ENCODE results near the gene TBCB.
A peak's percentile ranks its signal among the peaks of the same experiment; 100 is the strongest.

TBCB gene

DNA sequence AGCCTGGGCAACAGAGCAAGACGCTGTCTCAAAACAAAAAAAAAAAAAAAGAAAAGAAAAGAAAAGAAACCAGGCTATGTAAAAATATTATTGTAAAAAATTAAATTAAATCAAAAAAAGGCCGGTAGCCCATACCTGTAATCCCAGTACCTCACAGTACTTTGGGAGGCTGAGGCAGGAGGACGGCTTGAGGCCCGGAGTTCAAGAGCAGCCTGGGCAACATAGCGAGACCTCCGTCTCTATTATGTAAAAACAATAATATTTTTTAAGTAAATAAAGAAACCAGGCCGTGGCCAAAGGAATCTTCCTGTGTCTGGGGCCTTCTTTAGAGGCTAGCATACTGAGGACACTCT, 23.8 kb downstream of the TBCB start:
- peaks cover 13% of the 10 kb centered on the region for H3K36me3 ChIP-seq (ENCODE audit: control insufficient read depth, insufficient read depth, low read length)
- peaks cover 5% of the 10 kb centered on the region; the same call in 1 of the 2 replicates for H3K4me1 ChIP-seq (ENCODE audit: control insufficient read depth, insufficient read depth, low read length)
- H3K27ac ChIP-seq (ENCODE audit: low read depth, low read length), result peak overlapping the region; percentile 96
- H3K9me3 ChIP-seq (ENCODE audit: control insufficient read depth, insufficient read depth, low read length), result no peaks in the 10 kb centered on the region
- no peaks in the 10 kb centered on the region for H3K27me3 ChIP-seq (ENCODE audit: control insufficient read depth, insufficient read depth, low read length)
- H3K9ac ChIP-seq (ENCODE audit: low read depth, low read length), result no peak overlapping the region
- peak overlapping the region; percentile 99 for H3K4me3 ChIP-seq (ENCODE audit: low read depth, low read length)

DNA sequence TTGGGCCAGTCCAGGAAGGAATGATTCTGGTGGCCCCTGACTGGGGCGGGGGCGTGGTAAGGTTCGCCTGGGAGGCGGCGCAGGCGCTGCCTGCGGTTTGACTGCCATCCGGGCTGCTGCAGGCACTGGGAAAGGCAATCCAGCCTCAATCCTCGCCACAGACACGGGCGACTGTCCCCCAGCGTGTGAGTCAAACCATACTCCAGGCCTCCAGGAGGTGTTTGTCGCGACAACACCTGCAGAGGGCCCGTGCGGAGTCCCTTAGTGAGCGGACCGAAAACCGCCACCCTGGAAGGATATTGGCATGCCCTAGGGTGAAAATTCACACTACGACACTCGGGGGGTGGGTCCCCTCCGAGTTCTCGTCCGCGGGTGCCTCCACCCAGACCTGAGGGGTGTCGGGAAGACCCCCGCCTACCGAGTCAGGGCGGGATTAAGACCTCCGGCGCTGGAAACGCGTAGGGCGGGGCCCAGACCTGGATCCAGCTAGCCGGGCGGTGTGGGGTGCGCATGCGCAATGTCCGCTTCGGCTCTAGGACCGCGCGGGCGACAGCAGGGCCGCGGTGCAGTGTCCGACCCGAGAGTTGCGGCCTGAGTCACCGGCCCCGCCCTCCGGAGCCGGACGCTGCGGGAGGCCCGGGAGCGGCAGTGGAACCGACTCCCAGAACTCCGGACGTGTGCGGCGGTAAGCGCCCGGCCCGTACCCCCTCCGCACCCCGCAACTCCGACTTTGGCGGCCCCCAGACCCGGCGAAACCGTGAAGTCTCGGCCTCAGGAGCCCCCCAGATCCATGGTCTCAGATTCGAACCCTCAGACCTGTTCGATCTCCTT, 24.4 kb downstream of the TBCB start, which contains the start of gene CAPNS1:
Gene CAPNS1, plus strand, starts transcription at position 594 of the 831 bp plus-strand sequence. CDS start 946 bp downstream, outside the sequence.
- Histone ChIP-seq H3K27me3 (ENCODE audit: control insufficient read depth, insufficient read depth, low read length) (no peaks in the 10 kb centered on the region), H3K9ac (ENCODE audit: low read depth, low read length) (peak within 1 kb of the TSS; percentile 88), H3K4me1 (ENCODE audit: control insufficient read depth, insufficient read depth, low read length) (peaks cover 5% of the 10 kb centered on the region; the same call in 1 of the 2 replicates), H3K27ac (ENCODE audit: low read depth, low read length) (peak within 1 kb of the TSS; percentile 96), H3K4me3 (ENCODE audit: low read depth, low read length) (peak within 1 kb of the TSS; percentile 99), H3K36me3 (ENCODE audit: control insufficient read depth, insufficient read depth, low read length) (peaks cover 19% of the 10 kb centered on the region), H3K9me3 (ENCODE audit: control insufficient read depth, insufficient read depth, low read length) (no peaks in the 10 kb centered on the region)

DNA sequence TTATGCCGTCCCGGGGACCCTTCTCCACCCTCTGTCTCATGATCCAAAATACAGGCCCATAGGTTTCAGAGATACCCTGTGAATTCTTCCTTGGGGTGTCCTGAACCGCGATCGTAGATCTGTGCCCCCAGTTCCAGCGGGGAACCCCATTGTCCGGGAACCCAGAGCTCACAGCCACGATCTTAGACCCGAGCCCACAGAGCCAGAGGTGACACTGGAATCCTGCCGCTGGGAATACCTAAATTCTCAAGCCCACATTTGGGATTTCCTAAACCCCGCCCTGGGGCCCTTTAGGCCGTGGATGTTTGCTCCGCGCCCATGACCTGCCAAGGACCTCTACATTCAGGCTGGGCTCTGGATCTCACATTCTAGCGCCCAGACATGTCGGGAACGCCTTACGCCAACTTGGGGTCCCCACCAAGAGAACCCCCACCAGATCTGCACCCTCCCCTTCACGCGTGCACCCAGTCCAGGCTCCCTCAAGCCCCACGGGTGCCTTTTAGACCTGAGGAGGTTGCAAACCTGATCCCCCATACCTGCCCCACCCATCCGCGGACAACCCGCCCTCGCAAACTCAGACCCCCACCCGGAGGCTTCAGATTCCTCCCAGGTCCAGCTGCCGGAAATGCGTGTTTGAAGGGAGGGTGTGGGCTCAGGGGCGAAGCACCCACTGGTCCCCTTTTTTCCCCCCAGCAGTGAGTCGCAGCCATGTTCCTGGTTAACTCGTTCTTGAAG, 25.2 kb downstream of the TBCB start:
- Histone ChIP-seq H3K36me3 (ENCODE audit: control insufficient read depth, insufficient read depth, low read length) (peaks cover 26% of the 10 kb centered on the region), H3K27ac (ENCODE audit: low read depth, low read length) (peak overlapping the region; percentile 96), H3K4me1 (ENCODE audit: control insufficient read depth, insufficient read depth, low read length) (peaks cover 5% of the 10 kb centered on the region; the same call in 1 of the 2 replicates), H3K4me3 (ENCODE audit: low read depth, low read length) (peak overlapping the region; percentile 99), H3K9me3 (ENCODE audit: control insufficient read depth, insufficient read depth, low read length) (no peaks in the 10 kb centered on the region), H3K9ac (ENCODE audit: low read depth, low read length) (peak overlapping the region; percentile 88), H3K27me3 (ENCODE audit: control insufficient read depth, insufficient read depth, low read length) (no peaks in the 10 kb centered on the region)

DNA sequence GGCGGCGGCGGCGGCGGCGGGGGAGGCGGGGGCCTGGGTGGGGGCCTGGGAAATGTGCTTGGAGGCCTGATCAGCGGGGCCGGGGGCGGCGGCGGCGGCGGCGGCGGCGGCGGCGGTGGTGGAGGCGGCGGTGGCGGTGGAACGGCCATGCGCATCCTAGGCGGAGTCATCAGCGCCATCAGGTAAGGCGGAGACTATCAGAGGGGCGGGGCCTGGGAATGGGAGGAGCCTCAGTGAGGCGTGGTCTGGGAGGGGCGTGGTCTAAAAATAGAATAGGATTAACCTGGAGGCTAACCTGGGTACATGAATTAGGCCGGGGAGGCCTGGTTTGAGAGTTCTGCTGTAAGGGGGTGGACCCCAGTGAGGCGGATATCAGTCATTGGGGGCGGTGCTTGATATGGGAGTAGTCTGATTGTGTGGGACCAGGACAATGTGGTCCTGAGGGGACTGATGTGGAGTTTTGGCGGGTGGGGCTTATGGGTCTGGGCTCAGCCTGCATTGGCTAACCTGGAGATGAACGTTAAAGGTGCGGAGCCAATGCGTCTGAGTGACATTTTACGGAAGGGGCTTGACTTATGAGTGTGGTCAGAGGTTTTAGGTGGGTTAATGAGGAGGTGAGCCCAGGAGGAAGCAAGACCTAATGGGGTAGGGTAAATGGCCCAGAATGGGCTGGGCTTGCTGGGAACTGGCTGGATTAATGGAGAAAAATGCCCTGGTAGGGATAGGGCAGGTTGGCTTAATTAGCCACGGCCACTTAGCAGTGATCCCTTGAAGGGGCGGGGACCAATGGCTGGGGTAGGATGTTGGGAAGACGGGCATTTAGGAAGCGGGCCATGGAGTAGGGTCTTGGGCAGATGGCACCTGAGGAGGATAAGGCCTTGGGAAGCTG, 26.0 kb downstream of the TBCB start:
- peaks cover 34% of the 10 kb centered on the region for H3K36me3 ChIP-seq (ENCODE audit: control insufficient read depth, insufficient read depth, low read length)
- no peaks in the 10 kb centered on the region for H3K27me3 ChIP-seq (ENCODE audit: control insufficient read depth, insufficient read depth, low read length)
- peak overlapping the region; percentile 99 for H3K4me3 ChIP-seq (ENCODE audit: low read depth, low read length)
- H3K4me1 ChIP-seq (ENCODE audit: control insufficient read depth, insufficient read depth, low read length), result peaks cover 5% of the 10 kb centered on the region; the same call in 1 of the 2 replicates
- H3K27ac ChIP-seq (ENCODE audit: low read depth, low read length), result peak overlapping the region; percentile 96
- no peaks in the 10 kb centered on the region for H3K9me3 ChIP-seq (ENCODE audit: control insufficient read depth, insufficient read depth, low read length)
- H3K9ac ChIP-seq (ENCODE audit: low read depth, low read length), result no peak overlapping the region

DNA sequence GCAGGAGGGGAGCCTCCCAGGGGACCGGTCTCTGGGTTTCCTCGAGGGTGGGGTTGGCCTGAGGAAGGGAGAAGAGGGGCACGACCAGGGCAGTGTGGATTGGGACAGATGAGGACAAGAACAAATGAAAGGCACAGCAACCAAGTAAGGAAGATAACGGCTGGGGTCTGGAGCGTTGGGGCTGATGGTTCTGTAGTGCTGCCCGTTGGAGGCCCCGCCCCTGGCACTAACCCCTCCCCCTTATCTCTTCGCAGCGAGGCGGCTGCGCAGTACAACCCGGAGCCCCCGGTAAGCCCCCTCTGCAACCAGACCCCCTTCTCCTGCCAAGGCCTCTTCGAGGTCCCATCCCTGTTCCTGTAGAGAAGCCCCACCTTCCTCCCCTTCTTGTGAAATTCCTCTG, 26.8 kb downstream of the TBCB start:
- Histone ChIP-seq H3K4me1 (ENCODE audit: control insufficient read depth, insufficient read depth, low read length) (peaks cover 5% of the 10 kb centered on the region; the same call in 1 of the 2 replicates), H3K27ac (ENCODE audit: low read depth, low read length) (no peak overlapping the region), H3K27me3 (ENCODE audit: control insufficient read depth, insufficient read depth, low read length) (no peaks in the 10 kb centered on the region), H3K9ac (ENCODE audit: low read depth, low read length) (no peak overlapping the region), H3K36me3 (ENCODE audit: control insufficient read depth, insufficient read depth, low read length) (peaks cover 41% of the 10 kb centered on the region), H3K4me3 (ENCODE audit: low read depth, low read length) (peak overlapping the region; percentile 59; the same call in 1 of the 2 replicates), H3K9me3 (ENCODE audit: control insufficient read depth, insufficient read depth, low read length) (no peaks in the 10 kb centered on the region)

DNA sequence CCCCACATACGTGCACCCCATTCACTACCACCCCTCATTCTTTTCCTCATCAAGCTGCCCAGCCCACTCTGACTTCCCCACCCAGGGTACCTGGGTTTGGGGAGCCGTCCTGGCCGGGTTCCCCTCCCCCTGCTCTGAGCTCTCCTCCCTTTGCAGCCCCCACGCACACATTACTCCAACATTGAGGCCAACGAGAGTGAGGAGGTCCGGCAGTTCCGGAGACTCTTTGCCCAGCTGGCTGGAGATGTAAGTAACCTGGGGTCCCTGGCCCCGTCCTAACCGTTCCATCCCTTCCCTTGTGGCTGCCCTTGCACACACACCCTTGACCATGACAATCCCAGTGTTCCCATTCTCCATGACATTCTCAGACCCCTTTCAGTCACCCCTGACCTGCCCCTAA, 27.2 kb downstream of the TBCB start:
- no peaks in the 10 kb centered on the region for H3K9me3 ChIP-seq (ENCODE audit: control insufficient read depth, insufficient read depth, low read length)
- peaks cover 44% of the 10 kb centered on the region for H3K36me3 ChIP-seq (ENCODE audit: control insufficient read depth, insufficient read depth, low read length)

DNA sequence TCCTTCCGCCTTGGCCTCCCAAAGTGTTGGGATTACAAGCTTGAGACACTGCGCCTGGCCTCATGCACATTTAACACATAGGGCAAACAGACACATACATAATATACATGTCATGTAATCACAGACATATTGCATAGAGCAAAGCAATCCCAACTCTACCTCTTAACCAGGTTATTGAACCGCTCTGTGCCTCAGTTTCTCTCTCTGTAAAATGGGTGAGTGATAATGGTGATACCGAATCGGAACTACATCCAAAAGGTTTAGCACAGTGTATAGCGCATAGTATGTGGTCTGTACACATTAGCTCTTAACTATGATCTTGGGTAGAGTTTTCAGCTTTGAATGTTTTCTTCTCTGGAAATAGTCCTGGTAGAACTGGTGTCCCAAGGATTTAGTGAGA, 29.4 kb downstream of the TBCB start:
- Histone ChIP-seq H3K27me3 (ENCODE audit: control insufficient read depth, insufficient read depth, low read length) (no peaks in the 10 kb centered on the region), H3K27ac (ENCODE audit: low read depth, low read length) (no peak overlapping the region), H3K36me3 (ENCODE audit: control insufficient read depth, insufficient read depth, low read length) (peaks cover 62% of the 10 kb centered on the region)

More for the DNA sequence above, 27.2 kb downstream of the TBCB start:
- Histone ChIP-seq H3K27me3 (ENCODE audit: control insufficient read depth, insufficient read depth, low read length) (no peaks in the 10 kb centered on the region), H3K4me3 (ENCODE audit: low read depth, low read length) (no peak overlapping the region), H3K9ac (ENCODE audit: low read depth, low read length) (no peak overlapping the region), H3K4me1 (ENCODE audit: control insufficient read depth, insufficient read depth, low read length) (peaks cover 5% of the 10 kb centered on the region; the same call in 1 of the 2 replicates), H3K27ac (ENCODE audit: low read depth, low read length) (no peak overlapping the region)

DNA sequence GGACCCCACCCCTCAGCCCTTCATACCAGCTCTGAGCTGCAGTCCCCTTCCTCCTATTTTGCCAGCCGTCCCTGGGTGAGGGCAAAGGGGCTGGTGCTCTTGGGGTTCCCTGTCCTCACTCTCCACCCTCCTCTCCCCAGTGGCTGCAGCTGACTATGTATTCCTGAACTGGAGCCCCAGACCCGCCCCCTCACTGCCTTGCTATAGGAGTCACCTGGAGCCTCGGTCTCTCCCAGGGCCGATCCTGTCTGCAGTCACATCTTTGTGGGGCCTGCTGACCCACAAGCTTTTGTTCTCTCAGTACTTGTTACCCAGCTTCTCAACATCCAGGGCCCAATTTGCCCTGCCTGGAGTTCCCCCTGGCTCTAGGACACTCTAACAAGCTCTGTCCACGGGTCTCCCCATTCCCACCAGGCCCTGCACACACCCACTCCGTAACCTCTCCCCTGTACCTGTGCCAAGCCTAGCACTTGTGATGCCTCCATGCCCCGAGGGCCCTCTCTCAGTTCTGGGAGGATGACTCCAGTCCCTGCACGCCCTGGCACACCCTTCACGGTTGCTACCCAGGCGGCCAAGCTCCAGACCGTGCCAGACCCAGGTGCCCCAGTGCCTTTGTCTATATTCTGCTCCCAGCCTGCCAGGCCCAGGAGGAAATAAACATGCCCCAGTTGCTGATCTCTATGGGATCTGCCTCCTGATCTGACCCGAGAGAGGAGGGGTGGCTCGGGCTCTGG, 34.6 kb downstream of the TBCB start:
- no peaks in the 10 kb centered on the region for H3K9me3 ChIP-seq (ENCODE audit: control insufficient read depth, insufficient read depth, low read length)
- no peak overlapping the region for H3K9ac ChIP-seq (ENCODE audit: low read depth, low read length)
- H3K36me3 ChIP-seq (ENCODE audit: control insufficient read depth, insufficient read depth, low read length), result peaks cover 68% of the 10 kb centered on the region
- no peak overlapping the region for H3K4me3 ChIP-seq (ENCODE audit: low read depth, low read length)
- H3K27me3 ChIP-seq (ENCODE audit: control insufficient read depth, insufficient read depth, low read length), result no peaks in the 10 kb centered on the region
- H3K27ac ChIP-seq (ENCODE audit: low read depth, low read length), result no peak overlapping the region
- H3K4me1 ChIP-seq (ENCODE audit: control insufficient read depth, insufficient read depth, low read length), result no peaks in the 10 kb centered on the region

More for the DNA sequence above, 29.4 kb downstream of the TBCB start:
- Histone ChIP-seq H3K9ac (ENCODE audit: low read depth, low read length) (no peak overlapping the region), H3K9me3 (ENCODE audit: control insufficient read depth, insufficient read depth, low read length) (no peaks in the 10 kb centered on the region), H3K4me1 (ENCODE audit: control insufficient read depth, insufficient read depth, low read length) (peaks cover 5% of the 10 kb centered on the region; the same call in 1 of the 2 replicates), H3K4me3 (ENCODE audit: low read depth, low read length) (no peak overlapping the region)

DNA sequence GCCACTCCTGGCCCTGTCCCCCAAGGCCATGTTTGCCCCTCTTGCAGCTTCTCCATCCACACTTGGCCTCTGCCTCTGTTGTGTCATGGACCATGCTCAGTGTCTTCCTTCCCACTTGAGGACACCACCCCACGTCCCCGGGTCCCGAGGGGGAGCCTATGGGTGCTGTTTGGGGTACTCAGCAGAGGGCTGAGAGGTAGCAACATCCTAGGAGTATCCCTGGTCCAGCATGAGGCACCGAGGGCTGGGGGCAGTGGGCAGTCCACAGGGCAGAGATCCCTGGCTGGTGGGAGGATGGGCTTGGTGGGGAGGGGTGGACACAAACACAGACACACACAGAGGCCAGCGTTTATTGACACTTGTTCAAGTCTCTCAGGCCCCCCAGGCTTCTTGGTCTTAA, 35.3 kb downstream of the TBCB start:
- Histone ChIP-seq H3K4me3 (ENCODE audit: low read depth, low read length) (no peak overlapping the region), H3K9me3 (ENCODE audit: control insufficient read depth, insufficient read depth, low read length) (no peaks in the 10 kb centered on the region), H3K27ac (ENCODE audit: low read depth, low read length) (no peak overlapping the region), H3K4me1 (ENCODE audit: control insufficient read depth, insufficient read depth, low read length) (no peaks in the 10 kb centered on the region), H3K27me3 (ENCODE audit: control insufficient read depth, insufficient read depth, low read length) (no peaks in the 10 kb centered on the region), H3K9ac (ENCODE audit: low read depth, low read length) (no peak overlapping the region), H3K36me3 (ENCODE audit: control insufficient read depth, insufficient read depth, low read length) (peaks cover 62% of the 10 kb centered on the region)
